ENCODE results near the gene ASPRV1.
"Not testable (repeated sequence)": the region's sequence is repeated elsewhere in the genome, so short reads cannot be mapped to it uniquely, and the experiment has no call there.

The ASPRV1 gene

GRCh38 chr2:69961496-69961895, at the start of gene ASPRV1:
Gene ASPRV1 (minus strand): TSS chr2:69961631. CDS start chr2:69961436, 195 bp downstream.
- in situ Hi-C loops (cut with HindIII; ENCODE audit: low pct_ligation_motif_present, low pct_unique_long_range_greater_than_20kb, low sequenced_read_pairs) = no loop called here
- no peak for DNase-seq

- in situ Hi-C loops (cut with HindIII; ENCODE audit: low pct_ligation_motif_present, low pct_unique_long_range_greater_than_20kb, low sequenced_read_pairs) = no loop called here
- DNase-seq = no peak
Observed at GRCh38 chr2:70010576-70011111, 49.2 kb upstream of the ASPRV1 start.

- in situ Hi-C loops (cut with HindIII; ENCODE audit: low pct_ligation_motif_present, low pct_unique_long_range_greater_than_20kb, low sequenced_read_pairs) = no loop called here
Observed at GRCh38 chr2:70009762-70010575, 48.5 kb upstream of the ASPRV1 start.

GRCh38 chr2:70008290-70008689, 46.9 kb upstream of the ASPRV1 start:
- in situ Hi-C loops (cut with HindIII; ENCODE audit: low pct_ligation_motif_present, low pct_unique_long_range_greater_than_20kb, low sequenced_read_pairs) = no loop called here
- no peak for DNase-seq

More at GRCh38 chr2:70009762-70010575, 48.5 kb upstream of the ASPRV1 start:
- no peak for DNase-seq

DNA sequence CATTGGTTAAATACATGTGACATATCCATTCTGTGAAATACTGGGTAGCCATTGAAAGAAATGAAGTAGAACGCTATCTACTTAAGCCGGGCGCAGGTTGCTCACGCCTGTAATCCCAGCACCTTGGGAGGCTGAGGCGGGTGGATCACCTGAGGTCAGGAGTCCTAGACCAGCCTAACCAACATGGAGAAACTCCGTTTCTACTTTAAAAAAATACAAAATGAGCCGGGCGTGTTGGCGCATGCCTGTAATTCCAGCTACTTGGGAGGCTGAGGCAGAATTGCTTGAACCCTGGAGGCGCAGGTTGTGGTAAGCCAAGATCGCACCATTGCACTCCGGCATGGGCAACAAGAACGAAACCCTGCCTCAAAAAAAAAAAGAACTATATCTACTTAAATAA, 45.7 kb upstream of the ASPRV1 start:
- in situ Hi-C loops (cut with HindIII; ENCODE audit: low pct_ligation_motif_present, low pct_unique_long_range_greater_than_20kb, low sequenced_read_pairs) = no loop called here
- DNase-seq = no peak

GRCh38 chr2:70006447-70006784, 45.0 kb upstream of the ASPRV1 start:
- DNase-seq = no peak
- in situ Hi-C loops (cut with HindIII; ENCODE audit: low pct_ligation_motif_present, low pct_unique_long_range_greater_than_20kb, low sequenced_read_pairs) = no loop called here

- no peak for DNase-seq
- in situ Hi-C loops (cut with HindIII; ENCODE audit: low pct_ligation_motif_present, low pct_unique_long_range_greater_than_20kb, low sequenced_read_pairs) = no loop called here
Observed at GRCh38 chr2:70005752-70006446, 44.5 kb upstream of the ASPRV1 start.

DNA sequence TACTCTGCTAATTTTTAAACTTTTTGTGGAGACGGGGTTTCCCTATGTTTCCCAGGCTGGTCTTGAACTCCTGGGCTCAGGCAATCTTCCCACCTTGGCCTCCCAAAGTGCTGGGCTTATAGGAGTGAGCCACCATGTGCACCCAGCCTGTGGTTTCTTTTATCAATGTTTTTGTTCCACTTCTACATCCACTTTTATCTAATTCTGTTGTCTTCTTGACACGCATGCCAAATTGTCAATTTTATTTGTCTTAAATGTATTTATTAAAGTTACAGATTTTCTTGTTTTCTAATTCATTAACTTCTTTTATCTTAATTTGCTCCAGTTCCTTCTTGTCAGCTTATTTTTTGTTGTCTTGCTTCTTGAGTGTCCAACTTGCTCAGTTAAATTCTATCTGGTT, 43.8 kb upstream of the ASPRV1 start:
- in situ Hi-C loops (cut with HindIII; ENCODE audit: low pct_ligation_motif_present, low pct_unique_long_range_greater_than_20kb, low sequenced_read_pairs) = no loop called here
- DNase-seq = no peak

DNA sequence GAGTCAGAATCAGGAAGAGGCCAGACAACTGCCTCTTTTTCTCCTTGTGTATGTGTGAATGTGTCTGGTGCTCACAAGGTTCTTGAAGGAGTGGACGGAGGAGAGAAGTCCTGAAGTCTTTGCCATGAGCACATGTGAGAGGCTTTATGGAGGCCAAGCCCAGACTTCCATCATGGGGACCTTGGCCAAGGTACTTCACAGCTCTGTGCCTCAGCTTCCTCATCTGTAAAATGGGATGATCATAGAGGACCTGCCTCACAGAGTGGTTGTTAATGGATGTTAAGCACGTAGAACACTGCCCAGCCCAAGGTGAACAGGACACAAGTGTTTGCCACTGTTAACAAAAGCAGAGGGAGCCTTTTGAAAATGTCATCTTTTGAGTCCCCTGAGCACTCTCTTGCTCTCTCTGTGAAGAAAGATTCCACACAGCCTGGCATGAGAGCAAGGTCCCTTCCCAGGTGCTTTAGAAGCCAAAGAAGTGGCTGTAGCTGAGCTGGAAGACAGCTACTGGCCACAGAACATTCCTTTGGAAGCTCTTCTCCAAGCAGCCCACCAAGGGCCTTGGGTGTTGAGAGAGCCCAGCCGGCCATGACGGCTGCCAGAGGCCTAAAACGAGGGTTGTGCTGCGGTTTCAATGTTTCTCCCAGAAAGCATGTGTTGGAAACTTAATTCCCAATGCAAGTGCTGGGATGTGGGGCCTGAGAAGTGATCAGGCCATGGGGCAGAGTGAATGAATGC, 41.8 kb upstream of the ASPRV1 start:
- in situ Hi-C loops (cut with HindIII; ENCODE audit: low pct_ligation_motif_present, low pct_unique_long_range_greater_than_20kb, low sequenced_read_pairs) = no loop called here

GRCh38 chr2:70002241-70002899, 40.9 kb upstream of the ASPRV1 start:
- in situ Hi-C loops (cut with HindIII; ENCODE audit: low pct_ligation_motif_present, low pct_unique_long_range_greater_than_20kb, low sequenced_read_pairs) = no loop called here

More for the DNA sequence above, 41.8 kb upstream of the ASPRV1 start:
- no peak for DNase-seq

GRCh38 chr2:70000529-70000928, 39.1 kb upstream of the ASPRV1 start:
- DNase-seq; in situ Hi-C loops (cut with HindIII; ENCODE audit: low pct_ligation_motif_present, low pct_unique_long_range_greater_than_20kb, low sequenced_read_pairs): not testable (repeated sequence)

More at GRCh38 chr2:70002241-70002899, 40.9 kb upstream of the ASPRV1 start:
- no peak for DNase-seq

DNA sequence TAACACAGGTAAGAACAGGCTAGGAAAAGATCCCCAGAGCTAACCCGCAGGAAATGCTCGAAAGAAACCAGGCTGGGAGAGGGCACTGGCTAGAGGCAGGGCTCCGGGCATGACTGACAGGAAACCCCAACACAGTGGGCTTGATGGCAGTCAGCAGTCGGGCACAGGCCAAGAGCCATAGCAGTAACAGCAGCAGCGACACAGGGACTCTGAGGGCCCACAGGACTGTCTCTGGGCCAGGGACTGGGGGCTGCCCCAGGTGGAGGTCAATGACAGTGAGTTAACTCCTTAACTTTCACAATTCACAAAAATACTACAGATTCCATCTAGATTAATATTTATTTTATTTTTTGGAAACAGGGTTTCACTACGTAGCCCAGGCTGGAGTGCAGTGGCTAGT, 37.3 kb upstream of the ASPRV1 start:
- in situ Hi-C loops (cut with HindIII; ENCODE audit: low pct_ligation_motif_present, low pct_unique_long_range_greater_than_20kb, low sequenced_read_pairs) = no loop called here
- no peak for DNase-seq

DNA sequence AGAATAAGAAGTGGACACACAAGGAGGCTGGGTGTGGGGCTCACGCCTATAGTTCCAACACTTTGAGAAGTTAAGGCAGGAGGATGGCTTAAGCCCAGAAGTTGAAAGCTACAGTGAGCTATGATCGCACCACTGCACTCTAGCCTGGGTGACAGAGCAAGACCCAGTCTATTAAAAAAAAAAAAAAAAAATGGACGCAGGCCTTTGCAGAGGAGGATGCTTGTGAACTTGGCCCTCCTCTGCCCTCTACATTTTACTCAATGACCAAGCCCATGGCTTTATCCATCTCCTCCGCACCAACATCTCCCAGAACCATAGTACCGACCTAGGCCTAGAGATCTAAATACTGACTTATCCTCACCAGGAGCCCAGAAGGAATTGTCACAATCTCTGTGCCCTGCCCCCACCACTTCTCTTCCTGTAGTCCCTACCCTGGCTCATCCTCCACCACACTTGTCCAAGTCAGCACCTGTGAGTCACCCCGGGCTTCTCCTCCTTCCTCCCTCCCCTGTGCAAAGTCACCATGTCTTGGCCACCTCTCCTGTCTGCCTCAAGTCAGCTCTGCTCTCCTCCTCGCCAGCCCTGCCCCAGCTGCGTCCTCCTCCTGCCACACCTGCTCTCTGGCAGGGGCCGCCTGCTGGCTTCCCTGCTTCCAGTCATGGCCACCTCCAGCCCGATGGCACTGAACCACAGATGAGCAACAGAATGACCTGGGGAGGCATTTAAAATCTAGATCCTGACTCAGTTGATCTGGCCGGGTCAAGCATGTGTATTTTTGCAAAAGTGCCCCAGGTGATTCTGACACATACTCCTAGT, 35.8 kb upstream of the ASPRV1 start:
- in situ Hi-C loops (cut with HindIII; ENCODE audit: low pct_ligation_motif_present, low pct_unique_long_range_greater_than_20kb, low sequenced_read_pairs) = no loop called here
- DNase-seq = peak; percentile 52

DNA sequence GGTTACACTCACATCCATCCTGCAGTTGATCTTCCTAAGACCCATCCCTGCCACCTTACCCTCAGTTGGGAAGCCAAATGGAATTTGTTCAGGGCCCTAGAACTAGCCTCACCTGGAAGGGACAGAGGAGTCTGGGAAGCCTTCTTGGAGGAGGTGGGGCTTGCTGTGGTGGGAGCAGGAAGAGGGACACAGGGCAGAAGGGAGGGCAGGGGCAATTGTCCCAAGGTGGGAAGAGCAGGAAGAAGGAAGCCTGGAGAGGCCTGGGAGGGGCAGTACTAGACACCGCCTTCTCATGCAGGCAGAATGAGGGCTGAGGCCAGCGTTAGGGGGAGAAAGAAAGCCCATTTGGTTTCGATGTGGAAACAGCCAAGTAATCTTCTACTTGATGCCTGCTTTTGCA, 34.1 kb upstream of the ASPRV1 start:
- in situ Hi-C loops (cut with HindIII; ENCODE audit: low pct_ligation_motif_present, low pct_unique_long_range_greater_than_20kb, low sequenced_read_pairs) = no loop called here
- DNase-seq = no peak

DNA sequence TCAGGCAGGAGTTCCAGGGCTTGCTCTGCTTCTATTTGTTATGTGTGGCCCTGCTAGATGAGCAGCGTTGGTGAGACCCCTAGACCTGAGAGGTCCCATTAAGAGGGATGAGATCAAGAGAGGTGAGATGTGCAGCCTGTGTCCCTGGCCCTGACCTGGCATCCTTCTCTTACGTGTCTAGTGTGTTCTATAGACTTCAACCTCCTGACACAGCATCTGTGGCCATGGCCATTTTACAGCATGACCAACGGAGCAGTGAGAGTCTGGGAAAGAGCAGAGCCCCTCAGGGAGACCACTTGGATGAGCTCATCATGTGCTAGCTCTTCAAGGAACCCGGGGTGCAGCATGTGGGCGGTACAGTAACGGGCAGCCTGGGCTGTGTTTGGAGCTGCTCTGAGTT, 32.7 kb upstream of the ASPRV1 start:
- no peak for DNase-seq
- in situ Hi-C loops (cut with HindIII; ENCODE audit: low pct_ligation_motif_present, low pct_unique_long_range_greater_than_20kb, low sequenced_read_pairs) = no loop called here

DNA sequence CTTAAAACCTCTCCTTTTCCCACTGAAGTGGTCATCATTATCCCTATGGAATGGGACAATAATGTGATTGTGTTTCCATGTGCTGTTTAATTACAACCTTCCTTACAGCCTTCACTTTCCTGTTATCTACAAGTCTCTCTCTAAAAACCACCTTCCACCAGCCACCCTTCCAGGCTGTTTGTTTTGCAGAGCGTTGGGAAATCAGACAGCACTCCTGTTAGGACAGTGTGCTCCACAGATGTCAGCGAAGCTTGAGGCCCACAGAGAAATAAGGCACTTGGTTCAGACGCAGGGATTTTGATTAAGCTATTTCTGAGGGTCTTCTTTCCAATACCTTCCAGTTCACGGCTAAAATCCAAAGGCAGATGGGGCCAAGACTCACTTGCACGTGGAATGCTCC, 32.3 kb upstream of the ASPRV1 start:
- DNase-seq = no peak
- in situ Hi-C loops (cut with HindIII; ENCODE audit: low pct_ligation_motif_present, low pct_unique_long_range_greater_than_20kb, low sequenced_read_pairs) = no loop called here

DNA sequence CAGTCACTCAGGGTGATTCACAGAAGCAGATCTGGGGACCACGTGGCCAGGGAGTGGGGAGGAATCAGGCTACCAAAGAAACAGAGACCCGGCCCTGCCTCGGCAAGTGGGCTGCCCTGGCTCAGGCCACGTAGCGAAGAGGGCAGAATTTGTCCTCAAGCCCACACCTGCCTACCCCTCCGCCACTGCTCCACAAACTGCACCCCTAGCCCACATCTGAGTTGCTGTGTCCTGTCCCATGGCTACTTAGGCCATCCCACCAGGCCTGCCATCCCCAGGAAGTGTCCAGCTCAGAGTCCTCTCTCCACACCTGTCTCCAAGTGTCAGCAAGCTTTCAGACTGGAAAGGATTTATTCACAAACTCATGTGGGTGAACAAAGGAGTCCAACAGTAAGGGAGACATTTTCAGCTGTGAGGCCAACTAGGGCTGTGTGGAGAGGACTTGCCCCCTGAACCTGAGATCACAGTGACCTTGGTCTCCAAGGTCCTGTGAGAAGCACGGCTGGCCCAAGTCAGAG, 31.7 kb upstream of the ASPRV1 start:
- DNase-seq = no peak
- in situ Hi-C loops (cut with HindIII; ENCODE audit: low pct_ligation_motif_present, low pct_unique_long_range_greater_than_20kb, low sequenced_read_pairs) = no loop called here
